Stimulated activated CD4-positive, alpha-beta T cell treated with anti-CD3 and anti-CD28 coated beads, Interleukin-1b, Interleukin-23, amount 100 ng/mL, for 24 hours (primary cell): Measurements from ENCODE around the gene NUP62.
A peak's percentile ranks its signal among the peaks of the same experiment; 100 is the strongest.

Source experiments
- DNase-seq, 4 experiments: peaks; one replicate each; pipeline ENCODE4 v3.0.0-alpha.2; 2020; ENCODE audit warnings: low read depth in 4 of 4, low spot score in 1 of 4

The NUP62 gene

DNA sequence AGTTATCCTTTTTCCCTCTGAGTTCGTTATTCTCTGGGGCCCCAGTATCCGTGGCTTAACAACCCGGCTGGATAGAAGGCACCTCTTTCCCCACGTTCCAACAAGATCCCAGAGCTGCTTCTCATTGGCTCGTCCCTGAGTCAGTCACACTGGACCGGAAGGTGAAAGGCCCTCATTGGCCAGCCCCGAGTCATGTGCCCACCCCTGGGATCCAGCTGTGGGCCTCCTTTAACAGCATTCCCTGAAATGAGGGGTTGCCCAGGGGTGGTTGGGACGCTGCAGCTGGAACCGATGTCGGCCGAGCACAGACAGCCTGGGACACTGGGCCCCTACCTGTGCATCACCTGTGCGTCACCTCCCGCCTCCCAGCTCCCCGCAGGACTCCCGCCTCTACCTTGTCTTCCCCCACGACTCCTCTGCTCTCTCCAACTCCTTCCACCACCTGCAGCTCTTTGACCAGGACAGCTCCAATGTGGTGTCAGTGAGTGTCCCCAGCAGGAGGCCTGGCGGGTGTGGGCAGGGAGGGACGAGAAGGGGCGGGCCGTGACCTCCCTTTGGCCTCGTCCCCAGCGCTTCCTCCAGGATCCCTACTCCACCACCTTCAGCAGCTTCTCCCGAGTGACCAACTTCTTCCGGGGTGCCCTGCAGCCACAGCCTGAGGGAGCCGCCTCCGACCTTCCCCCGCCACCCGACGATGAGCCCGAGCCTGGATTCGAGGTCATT lies 47.5 kb downstream of the NUP62 start:
- no peak for DNase-seq

DNA sequence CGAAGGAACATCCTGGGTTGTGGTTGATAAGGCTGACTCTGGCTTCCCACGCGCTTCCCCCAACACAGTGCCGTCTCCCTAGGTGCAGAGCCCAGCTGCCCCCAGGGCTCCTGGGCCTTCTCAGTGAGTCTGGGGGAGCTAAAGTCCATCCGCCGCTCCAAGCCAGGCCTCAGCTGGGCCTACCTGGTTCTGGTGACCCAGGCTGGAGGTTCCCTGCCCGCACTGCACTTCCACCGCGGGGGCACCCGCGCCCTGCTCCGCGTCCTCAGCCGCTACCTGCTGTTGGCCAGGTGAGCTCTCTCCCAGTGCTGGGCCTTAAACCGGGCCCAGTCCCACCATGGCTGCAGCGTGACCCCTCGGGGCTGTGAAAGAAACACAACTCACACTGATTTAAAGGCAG lies 48.1 kb downstream of the NUP62 start:
- DNase-seq = no peak

DNA sequence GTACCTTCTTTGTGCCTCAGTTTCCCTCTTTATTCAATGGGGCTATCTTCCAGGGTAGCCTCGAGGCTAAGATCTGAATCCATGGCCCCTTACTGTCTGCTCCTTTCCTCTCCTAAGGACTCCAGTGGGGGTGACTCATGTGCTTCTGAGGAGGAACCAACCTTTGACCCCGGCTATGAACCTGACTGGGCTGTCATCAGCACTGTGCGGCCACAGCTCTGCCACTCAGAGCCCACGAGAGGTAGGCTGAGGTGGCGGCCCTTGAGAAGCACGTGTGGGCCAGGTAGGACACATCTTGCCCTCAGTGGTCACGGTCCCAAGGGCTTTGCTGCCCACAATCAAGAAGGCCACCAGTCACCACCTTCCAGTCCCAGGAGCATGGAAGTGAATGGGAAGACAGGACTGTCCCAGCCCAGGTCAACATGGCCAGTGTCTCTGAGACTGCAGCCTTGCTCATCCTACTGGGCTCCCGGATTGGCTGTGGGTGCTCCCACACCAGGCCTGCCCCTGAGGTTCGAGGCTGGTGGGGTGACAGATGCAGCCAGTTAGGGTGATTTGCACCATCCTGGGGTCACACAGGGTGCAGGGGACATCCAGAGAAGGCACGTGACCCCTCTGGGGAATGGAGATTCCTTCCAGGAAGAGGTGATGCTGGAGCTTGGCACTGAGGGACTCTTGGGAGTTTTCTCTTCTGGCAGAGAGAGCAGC lies 49.0 kb downstream of the NUP62 start:
- DNase-seq = no peak

DNA sequence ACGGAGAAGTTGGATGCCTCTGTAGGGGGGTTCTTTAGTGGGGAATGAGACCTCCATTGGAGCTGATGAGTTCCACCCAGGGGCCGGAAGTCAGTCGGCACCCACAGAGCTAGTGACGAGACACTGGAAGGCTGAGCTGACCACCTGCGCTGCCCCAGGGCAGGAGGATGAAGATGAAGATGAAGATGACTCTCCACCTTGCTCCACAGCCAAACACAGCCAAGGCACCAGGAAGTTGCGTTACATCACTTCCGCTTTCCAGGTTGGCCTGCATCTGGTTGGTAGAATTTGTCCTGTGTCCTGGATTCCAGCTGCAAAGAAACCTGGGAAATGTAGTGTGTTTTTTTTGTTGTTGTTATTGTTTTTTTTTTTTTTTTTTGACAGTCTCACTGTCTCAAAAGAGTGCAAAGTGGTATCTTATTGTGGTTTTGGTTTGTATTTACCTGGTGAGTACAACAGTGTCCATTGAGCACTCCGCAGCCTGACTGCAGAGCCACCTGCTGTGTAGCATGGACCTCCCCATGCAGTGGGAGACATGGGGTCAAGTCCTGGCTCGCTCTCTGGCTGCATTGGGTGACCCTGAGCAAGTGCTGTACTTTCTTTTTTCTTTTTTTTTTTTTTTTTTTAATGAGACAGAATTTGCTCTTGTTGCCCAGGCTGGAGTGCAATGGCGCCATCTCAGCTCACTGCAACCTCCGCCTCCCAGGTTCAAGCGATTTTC lies 49.9 kb downstream of the NUP62 start:
- no peak for DNase-seq

DNA sequence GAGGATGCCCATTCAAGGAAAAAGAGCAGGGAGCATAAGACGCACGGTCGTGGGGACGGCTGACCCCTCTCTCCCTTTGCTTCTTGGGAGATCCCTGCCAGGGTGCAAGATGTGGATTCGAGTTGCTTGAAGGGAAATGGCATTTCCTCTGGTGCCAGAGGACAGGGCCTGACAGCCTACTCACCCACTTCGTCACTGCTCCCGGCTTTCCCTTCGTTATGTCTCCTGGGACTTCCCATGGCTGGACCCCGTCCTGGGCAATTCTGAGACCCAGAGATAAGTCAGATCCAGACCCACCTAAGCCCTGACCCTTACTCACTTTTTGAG lies 50.6 kb downstream of the NUP62 start:
- no peak for DNase-seq

DNA sequence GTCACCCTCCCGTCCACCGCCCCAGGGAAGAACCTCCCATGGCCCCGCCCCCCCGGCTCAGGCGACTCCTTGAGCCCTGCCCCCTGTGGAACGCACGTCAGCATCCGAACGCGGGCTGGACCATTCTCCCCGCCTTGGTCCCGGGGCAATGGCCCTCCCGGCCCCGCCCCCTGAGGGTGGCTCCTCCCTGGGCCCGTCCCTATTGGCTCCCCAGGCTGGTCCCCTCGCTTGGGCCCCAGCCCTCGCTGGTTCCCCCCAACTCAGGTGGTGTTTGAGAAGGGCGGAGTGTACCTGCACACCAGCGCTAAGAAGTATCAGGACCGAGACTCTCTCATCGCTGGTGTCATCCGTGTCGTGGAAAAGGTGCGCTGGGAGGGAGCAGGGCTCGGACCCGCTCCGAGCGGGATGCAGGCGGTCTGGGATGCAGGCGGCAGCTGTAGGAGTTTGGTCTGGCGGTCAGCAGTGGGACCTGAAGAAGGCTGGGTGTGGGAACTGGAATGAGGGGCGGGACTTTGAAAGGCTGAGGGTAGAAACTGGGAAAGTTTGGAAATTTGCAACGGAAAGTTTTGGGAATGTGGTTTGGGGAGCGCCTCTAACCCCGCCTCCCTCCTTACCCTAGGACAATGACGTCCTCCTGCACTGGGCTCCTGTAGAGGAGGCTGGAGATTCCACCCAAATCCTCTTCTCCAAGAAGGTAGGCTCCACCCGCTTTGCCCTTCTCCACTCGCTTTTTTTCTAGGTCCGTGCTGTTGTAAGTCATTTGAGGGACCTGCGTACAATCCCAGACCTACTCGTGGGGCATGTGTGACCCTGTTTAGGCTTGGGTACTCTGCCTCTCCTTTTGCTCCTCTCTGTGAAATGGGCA lies 51.2 kb downstream of the NUP62 start:
- peak; percentile 95 to 100 (median 98) for DNase-seq

DNA sequence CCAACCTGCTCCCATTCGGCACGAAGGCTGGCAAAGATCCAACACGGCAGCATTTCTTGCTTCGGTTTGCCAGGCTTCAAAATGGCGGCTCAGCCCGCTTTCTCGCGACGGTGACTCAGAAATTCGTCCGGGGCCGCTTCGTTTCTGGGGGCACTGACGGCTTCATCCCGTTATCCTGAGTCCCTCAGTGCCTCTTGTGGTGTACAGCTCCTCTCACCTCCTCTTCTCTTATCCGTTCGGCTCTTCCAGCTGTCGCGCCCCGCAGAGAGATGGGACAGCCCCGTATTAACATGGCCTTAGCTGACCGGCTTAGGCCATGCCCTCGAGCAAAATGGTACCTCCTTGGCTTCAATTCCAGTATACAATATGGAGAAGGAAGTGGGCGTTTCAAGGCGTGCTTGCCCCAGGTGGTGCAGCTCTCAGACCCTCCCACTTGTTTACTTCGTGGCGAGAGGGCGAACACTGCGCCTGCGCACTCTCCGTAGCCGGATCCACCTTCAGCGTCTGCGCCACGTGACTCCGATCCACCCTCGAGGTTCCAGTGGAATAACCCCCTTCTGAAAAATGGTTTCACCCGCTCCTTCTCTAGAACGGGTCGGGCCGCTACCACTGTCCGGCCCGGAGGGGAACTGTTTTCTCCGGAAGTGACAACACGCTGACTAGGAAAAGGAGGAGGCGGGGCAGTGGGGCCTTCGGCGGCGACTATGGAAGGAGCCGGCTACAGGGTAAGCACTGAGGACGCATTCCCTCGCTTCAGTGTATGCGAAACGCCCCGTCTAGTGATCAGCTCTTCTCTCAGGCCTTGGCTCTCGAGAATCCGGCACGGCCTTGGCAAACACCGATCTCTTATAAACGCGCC lies 52.1 kb downstream of the NUP62 start, which contains the start of the genes AKT1S1 and TBC1D17:
TSS of gene AKT1S1 (minus strand) at position 336 of the 859 bp plus-strand sequence. CDS start 4,060 bp downstream, outside the sequence.
TSS of gene TBC1D17 (plus strand) at position 683 of the 859 bp plus-strand sequence. CDS start at position 705, 22 bp downstream.
- peak; percentile 92 to 98 (median 94) for DNase-seq

DNA sequence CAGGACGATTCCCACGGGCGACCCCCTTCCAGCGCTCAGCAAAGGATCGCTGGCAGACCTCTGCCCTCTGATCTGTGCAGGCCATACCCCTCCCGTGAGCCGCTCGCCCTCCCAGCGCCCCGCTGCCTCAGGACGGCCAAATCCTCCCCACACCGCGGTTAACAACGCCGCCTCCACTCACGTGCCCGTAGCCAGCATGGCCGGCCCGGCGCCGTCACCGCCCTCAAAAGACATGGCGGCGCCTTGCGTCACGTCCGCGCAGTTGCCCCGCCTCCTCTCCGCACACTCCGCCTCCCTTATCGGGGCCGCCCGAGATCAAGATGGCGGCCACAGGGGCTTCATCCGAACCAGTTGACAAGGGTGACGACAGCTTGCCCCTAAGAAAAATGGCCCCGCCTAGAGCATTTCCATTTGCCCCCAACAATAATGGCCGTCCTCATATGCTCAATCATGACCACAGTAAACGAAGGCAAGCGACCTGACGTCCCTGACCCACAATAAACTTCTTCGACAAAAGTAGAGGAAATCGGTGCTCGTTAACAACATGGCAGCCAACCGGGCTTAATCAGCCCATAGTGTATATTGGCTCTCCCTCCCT lies 52.8 kb downstream of the NUP62 start:
- peak; percentile 88 to 96 (median 94) for DNase-seq

DNA sequence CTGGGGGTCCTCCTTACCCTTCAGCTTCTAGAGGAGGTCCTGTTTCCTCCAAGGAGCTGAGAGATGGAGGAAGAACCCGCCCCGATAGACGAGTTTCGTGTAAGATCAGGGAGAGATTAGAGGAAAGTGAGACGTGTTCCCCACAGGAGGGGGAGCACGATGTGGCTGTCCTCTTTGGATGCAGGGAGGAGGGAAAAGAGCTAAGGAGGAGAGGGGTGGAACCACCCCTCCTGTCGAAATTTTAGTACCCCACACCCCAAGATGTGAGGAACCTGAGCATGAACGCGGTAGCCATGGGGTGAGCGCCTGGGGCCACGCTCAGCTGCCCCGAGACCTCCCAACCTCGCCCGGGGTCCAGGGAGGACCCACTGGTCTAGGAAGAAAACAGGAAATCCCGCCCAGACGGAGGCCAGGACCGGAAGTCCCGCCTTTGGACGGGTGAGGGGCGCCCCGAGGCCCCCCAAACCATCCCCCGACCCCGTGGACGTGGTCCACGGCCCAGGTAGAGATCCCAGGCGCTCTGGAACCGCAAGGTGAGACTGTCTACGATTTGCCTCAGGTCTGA lies 53.4 kb downstream of the NUP62 start:
- peak in 2 of 4 experiments; percentile 47 to 48 for DNase-seq

DNA sequence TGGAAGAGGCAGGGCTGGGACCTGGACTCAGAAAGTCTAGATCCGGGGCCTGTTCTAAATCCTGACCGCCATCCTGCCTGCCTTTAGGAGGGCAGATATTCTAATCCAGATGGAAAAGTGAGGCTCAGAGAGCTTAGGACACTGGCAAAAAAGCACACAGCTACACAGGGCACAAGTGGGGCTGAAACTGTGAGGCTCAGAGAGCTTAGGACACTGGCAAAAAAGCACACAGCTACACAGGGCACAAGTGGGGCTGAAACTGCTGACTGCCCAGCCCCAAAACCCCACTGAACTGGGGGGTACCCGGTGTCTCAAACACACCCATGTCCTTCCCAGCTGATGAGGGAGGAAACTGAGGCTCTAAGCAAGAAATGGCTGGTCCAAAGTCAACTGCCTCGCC lies 54.1 kb downstream of the NUP62 start:
- DNase-seq = no peak

DNA sequence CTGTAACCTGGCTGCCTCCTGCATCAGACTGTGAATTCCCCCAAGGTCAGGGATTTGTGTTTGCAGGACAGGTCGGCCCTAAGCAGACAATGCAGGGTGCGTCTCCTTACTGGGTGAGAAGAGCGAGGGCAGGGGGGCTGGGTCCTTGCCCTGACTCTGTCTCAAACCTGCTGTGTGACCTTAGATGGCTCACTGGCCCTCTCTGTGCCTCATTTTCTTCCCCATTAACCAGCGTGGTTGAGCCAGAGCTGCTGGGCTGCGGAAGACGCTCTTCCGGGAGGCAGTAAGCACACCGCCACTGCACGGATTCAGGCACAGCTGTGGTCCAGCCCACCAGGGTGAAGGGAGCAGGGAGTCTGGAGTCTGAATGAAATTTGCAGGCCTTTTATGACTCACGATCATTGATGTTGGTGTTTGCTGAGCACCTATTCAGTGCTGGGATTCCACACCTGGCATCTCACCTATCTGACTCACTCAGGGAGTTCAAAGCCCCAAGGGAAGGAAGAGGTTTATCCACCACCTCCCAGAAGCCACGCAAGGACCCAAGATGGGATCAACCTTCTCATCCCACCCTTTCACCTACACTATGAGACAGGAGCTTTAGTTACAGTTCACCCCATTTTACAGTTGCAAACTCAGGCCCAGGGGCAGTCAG lies 54.7 kb downstream of the NUP62 start:
- DNase-seq = no peak

DNA sequence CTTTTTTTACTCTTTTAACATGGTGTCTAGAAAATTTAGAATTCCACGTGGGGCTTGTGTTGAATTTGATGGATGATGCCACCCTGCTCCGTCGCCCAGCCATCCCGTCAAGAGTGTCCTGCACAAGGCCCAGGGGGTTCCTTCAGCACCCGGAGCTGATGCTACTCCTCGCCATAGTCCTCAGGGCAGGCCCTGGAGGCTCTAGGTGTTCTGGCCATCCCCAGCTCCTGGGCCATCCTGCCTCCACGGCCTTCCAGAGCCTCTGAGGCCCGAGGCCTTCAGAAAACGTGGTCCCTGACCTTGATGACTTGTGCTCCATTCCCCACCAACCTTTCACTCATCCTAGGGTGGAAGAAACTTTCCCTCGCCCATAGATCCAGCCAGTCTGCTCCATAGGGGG lies 55.5 kb downstream of the NUP62 start:
- DNase-seq = no peak

DNA sequence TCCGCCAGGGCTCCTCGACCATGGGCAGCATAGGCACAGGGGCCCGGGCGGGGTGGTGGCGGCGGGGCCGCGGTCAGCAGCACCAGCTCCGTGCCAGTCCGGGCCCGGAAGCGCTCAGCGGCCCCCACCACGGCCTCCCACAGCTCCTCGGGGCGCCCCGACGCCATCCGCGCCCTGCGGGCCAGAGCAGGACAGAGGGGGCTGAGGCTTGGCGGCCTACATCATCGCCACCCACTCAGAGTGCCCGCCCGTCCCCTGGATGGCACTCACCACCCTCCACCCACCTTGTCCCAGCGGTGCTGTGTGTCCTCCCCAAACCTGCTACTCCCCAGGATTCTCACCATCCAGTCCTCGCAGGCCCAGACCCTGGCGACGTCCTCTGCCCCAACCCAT lies 56.2 kb downstream of the NUP62 start:
- DNase-seq = no peak

DNA sequence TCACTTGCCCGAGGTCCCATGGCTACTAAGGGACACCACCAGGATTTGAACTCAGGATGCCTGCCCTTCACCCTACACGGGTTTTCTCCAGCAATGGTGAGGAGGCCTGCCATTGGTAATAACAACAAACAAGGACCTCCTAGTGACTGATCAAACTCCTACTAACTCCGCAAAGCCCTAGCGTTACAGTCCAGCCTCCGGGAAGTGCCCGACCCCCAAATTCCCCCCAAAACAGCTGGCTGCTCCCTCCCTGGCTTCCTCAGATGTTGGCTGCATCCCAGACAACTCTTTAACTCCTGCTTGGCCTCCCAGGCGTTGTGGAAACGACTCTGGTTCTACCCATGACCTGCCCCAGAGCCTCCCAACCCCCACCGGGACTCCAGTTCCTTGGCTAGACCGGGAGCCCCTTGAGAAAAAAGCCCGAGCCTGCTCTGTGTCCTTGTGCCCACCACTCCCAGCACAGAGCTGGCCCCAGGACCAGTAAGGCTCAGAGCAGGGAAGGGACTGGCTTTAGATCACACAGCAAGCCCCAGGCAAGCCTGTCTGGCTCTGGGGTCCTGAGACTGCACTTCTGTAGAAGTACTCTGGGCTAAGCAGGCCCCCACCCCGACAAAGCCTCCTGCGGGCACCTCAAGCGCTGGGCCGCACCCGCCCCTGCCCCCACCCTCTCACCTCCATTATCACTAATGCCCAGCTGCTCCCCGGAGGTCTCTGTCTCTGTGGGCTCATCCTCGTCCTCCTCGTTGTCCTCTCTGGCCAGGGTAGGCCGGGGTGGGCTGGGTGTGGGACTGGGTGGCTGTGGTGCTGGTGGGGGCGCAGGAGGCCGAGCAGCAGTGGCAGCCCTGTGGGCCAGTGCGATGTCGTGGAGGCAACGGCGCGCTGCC lies 56.8 kb downstream of the NUP62 start:
- no peak for DNase-seq

DNA sequence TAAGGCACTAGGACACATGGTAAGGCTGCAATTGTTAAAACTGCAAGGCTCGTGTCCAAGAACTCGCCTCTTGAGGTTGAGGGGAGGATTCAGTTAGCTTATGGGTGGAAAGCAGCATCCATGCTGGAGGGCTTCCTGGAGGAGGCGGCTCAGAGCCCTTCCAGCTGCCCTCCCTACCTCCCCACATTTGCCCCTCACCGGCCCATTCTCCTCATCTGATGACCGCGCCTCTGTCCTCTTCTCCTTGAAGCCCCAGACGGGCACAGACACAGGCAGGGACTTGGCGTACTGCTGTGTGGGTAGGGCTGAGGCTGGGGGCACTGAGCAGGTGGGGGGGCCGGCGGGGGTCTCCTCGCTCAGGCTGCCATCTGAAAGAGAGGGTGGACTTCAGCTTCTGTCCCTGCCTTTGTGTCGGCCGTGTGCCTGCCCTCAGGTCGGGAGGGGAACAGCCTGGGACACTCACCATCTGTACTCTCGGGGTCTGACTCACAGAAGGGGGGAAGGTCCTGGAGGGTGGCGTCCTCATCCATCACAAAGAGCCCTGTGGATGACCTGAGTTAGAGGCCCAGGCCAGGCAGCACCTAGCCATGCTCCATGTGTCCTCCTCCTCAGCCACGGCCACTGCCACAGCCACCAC lies 57.8 kb downstream of the NUP62 start:
- DNase-seq = no peak

DNA sequence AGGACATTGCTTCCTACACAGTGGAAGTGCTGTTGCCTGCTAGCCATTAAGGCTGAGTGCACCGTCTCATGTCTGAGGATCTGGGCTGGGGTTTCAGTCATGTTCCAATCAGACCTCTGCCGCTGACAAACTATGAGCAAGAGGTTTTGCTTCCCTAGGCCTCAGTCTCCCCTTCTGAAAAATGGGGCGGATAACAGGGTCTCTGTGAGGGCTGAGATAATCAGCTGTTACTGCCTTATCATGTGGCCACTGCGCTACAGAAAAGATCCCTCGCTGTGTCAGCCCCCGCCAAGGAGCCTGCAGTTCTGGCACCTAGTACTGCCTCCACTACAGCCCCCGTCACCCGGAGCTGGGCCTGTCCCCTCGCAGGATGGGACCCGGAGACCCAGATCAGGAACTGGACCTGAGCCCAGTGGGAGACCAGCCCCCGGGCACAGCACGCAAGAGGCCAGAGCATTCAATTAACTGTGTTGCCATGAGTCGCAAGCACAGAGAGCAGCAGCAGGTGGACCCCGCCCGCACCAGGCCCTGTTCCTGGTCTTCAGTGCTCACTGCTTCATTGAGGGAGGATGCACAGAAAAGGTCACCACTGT lies 58.9 kb downstream of the NUP62 start:
- DNase-seq = no peak
